Ovary (tissue), 3 donors: ENCODE measurements around the gene CLOCK.

Experiments used
- POLR2A ChIP-seq: fragments of 450-650 bp; IDR thresholded peaks from one replicate; pipeline ENCODE4 v1.6.1; 2017; ENCODE audit warnings: antibody characterized with exemption, mild to moderate bottlenecking, moderate library complexity
- TF ChIP-seq, protein P1 (sequence below), 3 donors: fragments of 450-650 bp in 2 of 3; fragments of 200-600 bp in 1 of 3; IDR thresholded peaks; one replicate each; pipeline versions ENCODE4 v1.5.1 to v1.8.0; 2016 to 2022; ENCODE audit warnings: antibody characterized with exemption in 3 of 3, mild to moderate bottlenecking in 1 of 3
- donor health status: DM: no; HTN: no; CAD: no.

DNA sequence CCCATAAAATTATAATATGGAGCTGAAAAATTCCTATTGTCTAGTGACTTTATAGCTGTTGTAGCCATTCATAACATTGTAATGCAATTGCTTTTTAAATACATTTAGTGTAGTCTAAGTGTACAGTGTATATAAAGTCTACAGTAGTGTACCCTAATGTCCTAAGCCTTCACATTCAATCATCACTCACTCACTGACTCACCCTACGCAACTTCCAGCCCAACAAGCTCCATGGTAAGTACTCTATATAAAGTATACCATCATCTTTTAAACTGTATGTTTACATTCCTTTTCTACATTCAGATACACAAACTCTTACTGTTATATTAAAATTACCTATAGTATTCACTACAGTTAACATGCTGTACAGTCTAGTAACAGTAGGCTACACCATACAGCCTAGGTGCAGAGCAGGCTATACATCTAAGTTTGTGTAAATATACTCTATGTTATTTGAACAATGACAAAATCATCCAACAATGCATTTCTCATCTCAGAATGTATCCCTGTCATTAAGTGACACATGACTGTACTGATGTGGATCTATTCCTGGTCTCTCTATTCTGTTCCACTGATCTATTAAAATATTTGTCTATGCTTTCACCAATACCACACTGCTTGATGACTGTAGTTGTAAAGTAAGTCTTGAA, 33.7 kb downstream of the CLOCK start:
- TF ChIP-seq, protein P1, sequence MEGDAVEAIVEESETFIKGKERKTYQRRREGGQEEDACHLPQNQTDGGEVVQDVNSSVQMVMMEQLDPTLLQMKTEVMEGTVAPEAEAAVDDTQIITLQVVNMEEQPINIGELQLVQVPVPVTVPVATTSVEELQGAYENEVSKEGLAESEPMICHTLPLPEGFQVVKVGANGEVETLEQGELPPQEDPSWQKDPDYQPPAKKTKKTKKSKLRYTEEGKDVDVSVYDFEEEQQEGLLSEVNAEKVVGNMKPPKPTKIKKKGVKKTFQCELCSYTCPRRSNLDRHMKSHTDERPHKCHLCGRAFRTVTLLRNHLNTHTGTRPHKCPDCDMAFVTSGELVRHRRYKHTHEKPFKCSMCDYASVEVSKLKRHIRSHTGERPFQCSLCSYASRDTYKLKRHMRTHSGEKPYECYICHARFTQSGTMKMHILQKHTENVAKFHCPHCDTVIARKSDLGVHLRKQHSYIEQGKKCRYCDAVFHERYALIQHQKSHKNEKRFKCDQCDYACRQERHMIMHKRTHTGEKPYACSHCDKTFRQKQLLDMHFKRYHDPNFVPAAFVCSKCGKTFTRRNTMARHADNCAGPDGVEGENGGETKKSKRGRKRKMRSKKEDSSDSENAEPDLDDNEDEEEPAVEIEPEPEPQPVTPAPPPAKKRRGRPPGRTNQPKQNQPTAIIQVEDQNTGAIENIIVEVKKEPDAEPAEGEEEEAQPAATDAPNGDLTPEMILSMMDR (IDR thresholded peaks at IDR 0.05) = no peak
- no peak for TF ChIP-seq POLR2A
